Fibroblast of the aortic adventitia (primary cell): Measurements from ENCODE around the gene LRRC25. TPM values are rescaled to one million over a fixed set of nuclear protein-coding genes. Genes with fewer than 3 reads are reported as not detected.
"Not testable (repeated sequence)": the region's sequence is repeated elsewhere in the genome, so short reads cannot be mapped to it uniquely, and the experiment has no call there.

Source experiments
- DNase-seq: peaks from one replicate; pipeline ENCODE4 v3.0.0-alpha.2; 2010; ENCODE audit warnings: low read depth
- H3K4me3 ChIP-seq: 2 replicates; pipeline ENCODE4 v1.5.1; 2011; ENCODE audit warnings: low read depth, mild to moderate bottlenecking, control low read depth, low read length, moderate library complexity
- total RNA-seq: library from RNA; depleted of rRNA; stranded (reverse); fragments of >200 nt; gene quantifications from 2 replicates; pipeline ENCODE4 v1.2.3, GENCODE V29; 2012; ENCODE audit warnings: low replicate concordance
- TF ChIP-seq, protein P1 (sequence below): IDR thresholded peaks from 2 replicates; pipeline ENCODE4 v1.5.1; 2011; ENCODE audit warnings: mild to moderate bottlenecking, low read length, control low read depth, inconsistent platforms; ENCODE audit not compliant: insufficient read depth

Gene LRRC25
- total RNA-seq, 1 donor, result 0.09 TPM

DNA sequence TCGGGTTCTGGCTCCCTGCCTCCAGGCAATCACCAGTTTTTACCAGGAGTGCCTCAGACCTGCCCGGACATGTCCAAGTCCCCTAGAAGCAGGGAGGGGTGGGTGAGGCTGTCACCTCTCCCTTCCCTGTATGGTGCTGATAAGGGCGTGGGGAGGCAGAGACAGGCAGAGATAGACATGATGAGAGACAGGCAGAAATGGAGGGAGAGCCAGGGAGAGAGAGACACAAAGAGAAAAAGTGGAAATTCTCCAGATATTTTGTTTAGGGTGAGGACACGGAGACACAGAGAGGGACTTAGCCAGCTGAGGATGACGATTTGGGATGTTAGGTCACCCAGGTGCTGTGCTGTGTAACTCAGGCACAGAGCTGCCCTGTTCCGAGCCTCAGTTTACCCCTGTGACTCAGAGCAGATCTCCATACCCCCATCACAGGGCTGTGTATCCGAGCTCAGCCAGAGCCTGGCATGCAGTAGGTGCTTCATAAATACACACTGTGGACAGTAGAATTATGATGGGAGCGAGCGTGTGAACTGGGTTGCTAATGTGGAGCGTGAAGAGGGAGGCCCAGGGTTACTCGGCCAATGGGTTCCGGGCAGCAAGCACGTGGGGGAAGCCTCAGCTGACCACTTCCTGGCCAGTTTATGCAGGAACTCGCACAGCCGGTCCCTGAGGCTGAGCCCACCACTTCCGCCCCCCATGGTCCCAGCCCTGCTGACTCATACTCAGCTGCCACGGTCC is 23.4 kb downstream of the LRRC25 start:
- TF ChIP-seq, protein P1, sequence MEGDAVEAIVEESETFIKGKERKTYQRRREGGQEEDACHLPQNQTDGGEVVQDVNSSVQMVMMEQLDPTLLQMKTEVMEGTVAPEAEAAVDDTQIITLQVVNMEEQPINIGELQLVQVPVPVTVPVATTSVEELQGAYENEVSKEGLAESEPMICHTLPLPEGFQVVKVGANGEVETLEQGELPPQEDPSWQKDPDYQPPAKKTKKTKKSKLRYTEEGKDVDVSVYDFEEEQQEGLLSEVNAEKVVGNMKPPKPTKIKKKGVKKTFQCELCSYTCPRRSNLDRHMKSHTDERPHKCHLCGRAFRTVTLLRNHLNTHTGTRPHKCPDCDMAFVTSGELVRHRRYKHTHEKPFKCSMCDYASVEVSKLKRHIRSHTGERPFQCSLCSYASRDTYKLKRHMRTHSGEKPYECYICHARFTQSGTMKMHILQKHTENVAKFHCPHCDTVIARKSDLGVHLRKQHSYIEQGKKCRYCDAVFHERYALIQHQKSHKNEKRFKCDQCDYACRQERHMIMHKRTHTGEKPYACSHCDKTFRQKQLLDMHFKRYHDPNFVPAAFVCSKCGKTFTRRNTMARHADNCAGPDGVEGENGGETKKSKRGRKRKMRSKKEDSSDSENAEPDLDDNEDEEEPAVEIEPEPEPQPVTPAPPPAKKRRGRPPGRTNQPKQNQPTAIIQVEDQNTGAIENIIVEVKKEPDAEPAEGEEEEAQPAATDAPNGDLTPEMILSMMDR, result no peak

DNA sequence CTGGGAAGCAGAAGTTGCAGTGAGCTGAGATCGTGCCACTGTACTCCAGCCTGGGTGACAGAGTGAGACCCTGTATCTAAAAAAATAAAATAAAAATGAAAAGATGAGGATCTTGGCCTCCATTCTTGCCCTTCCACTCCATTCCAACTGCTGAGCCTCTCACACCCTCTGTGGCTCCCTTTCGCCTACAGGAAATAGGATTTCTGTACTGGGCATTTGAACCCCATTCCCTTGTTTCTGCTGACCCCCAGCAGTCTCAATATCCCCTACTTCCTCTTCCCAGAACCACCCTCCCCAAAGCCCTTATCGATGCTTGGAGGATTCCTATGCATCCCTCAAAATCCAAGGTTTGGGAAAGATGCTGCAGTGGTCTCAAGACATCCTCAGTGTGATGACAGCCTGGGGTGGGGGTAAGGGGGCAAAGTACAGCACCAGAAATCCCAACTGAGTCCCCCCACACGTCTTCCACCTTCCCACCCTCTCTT is 24.0 kb downstream of the LRRC25 start:
- DNase-seq, result no peak
- TF ChIP-seq, protein P1, result no peak
- no peak overlapping the region for H3K4me3 ChIP-seq

More for the DNA sequence above, 23.4 kb downstream of the LRRC25 start:
- DNase-seq, result peak; percentile 98
- H3K4me3 ChIP-seq, result no peak overlapping the region

DNA sequence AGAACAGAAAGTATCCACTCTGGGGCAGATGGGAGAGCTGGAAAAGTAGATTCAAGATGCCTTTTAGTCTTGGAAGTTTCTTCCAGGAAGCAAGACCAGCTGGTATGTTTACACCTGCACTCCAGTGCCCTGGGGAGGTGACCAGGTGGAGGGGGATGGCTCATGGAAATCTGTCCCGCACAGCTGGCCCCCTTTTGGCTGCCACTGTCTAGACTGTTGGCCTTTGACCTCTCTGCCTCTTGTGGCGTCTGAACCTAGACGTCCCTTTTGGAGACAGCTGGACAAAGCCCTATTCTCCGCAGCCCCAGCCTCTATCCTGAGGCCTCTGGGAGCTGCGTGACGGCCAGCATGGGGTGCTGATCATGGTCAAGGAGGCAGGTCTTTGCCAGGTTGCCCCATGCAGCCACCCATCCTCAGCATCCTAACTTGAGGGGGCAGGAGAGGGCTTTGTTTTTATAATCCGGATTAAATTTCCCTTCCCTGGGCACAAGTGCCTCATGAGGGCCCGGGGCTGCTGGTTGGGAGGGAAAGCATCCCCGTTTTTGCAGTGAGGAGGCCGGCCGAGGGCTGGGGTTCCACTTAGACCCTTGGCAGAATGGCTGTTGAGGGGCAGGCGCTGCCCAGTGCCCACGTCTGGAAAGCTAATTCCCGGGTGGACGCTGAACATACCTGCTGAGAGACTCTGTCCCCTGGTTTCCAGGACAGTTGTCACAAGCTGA is 28.8 kb downstream of the LRRC25 start:
- H3K4me3 ChIP-seq, result no peak overlapping the region
- TF ChIP-seq, protein P1, result no peak
- no peak for DNase-seq

DNA sequence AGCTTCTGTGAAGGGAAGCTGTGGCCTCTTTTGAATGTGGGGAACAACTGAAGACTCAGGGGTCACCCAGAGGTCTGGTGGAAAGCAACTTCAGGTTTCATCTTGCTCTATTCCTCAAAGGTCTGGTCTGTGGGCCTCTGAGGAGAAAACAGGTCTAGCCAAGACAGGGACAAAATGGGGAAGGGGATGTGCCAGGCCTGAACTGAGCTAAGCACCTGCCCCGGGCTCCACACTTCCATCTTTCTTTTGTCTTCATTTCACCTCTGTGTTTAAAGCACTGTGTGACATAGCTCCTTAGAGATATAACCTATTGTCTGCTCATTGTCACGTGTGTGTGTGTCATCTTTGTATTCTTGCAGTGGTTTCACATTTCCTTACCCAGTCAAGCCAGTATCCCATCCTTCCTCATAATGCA is 31.4 kb downstream of the LRRC25 start:
- TF ChIP-seq, protein P1, result no peak
- DNase-seq, result peak; percentile 37
- no peak overlapping the region for H3K4me3 ChIP-seq

DNA sequence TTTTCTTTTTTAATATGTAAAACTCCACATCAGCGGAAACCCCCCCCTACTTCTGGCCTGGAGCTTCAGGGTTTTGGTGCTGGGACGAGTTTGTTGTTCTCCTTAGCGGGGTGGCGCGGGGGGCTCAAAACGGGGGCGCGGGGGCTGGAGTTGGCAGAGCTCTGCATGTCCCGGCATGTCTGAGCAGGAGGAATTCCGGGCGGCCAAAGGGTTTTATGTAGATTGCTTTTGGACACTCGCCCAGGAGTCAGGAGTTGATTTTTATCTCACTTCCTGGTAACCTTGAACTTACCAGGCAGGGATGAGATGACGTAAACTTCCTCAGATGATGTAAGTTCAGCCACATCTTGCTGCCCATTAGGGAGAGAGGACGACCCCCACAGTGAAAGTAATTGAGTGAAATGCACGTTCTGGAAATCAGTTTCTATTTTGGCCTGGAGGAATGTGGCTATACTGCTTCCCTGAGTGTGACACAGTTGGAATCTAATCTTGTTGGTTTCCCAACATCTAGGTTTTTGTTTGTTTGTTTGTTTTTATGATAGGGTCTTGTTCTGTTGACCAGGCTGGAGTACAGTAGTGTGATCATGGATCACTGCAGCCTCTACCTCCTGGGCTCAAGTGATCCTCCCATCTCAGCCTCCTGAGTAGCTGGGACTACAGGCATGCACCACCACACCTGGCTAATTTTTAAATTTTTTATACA is 32.4 kb downstream of the LRRC25 start:
- TF ChIP-seq, protein P1, result no peak
- no peak overlapping the region for H3K4me3 ChIP-seq
- DNase-seq, result peak; percentile 100

DNA sequence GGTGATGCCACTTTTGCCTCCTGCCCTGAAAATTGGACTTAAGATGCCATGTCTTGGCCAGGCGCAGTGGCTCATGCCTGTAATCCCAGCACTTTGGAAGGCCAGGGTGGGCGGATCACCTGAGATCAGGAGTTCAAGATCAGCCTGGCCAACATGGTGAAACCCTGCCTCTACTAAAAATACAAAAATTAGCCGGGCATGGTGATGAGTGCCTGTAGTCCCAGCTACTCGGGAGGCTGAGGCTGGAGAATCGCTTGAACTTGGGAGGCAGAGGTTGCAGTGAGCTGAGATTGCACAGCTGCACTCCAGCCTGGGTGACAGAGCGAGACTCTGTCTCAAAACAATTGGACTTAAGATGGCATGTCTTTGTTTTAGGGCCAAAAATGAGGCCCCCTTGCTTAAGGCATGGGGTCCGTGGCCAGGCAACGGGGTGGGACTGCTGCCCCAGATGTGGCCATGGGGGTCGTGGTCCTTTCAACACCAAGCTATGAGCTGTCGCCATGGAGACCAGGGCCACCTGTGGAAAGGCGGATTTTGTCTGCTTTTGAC is 33.1 kb downstream of the LRRC25 start:
- not testable (repeated sequence) for DNase-seq, H3K4me3 ChIP-seq
